ENCODE data around the gene DLGAP1.

DNA sequence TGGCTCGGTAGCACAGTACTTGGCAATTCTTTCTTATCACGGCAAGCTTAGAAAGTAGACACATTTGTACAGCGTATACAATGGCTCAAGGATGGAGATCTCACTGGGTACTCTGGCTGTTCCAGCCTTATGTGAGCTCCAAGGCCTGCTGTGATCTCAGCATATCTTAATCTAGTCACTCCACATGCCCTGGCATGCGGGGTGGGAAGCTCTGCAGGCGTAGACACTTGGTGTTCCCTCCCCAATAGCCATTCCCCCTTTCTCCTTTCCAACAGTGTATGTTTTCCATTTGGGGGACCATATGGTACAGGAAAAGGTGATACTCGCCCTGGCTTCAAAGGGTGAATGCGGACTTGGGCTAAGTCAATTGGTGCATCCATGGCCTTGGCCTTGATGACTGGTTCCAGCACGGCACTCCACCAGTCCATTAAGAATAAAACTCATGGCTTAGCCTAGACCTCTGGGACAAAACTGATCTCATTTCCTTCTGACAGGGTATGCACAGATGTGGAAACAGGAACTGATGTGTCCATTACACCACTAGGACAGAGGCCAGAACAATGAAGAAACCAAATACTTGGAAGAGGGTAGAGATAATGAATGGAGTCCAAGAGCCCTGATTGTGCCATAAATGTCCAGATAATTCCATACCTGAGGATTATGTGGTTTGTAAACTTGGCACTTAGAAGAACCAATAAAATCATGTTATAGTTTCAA lies 976.7 kb downstream of the DLGAP1 start:
- TF ChIP-seq, protein P1, sequence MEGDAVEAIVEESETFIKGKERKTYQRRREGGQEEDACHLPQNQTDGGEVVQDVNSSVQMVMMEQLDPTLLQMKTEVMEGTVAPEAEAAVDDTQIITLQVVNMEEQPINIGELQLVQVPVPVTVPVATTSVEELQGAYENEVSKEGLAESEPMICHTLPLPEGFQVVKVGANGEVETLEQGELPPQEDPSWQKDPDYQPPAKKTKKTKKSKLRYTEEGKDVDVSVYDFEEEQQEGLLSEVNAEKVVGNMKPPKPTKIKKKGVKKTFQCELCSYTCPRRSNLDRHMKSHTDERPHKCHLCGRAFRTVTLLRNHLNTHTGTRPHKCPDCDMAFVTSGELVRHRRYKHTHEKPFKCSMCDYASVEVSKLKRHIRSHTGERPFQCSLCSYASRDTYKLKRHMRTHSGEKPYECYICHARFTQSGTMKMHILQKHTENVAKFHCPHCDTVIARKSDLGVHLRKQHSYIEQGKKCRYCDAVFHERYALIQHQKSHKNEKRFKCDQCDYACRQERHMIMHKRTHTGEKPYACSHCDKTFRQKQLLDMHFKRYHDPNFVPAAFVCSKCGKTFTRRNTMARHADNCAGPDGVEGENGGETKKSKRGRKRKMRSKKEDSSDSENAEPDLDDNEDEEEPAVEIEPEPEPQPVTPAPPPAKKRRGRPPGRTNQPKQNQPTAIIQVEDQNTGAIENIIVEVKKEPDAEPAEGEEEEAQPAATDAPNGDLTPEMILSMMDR (IDR thresholded peaks at IDR 0.05), result no peak
- no peak for TF ChIP-seq EZH2 (IDR thresholded peaks at IDR 0.05)
- TF ChIP-seq EZH2phosphoT487 (IDR thresholded peaks at IDR 0.05), result no peak
